GM23338 (cell line): Measurements from ENCODE around the gene SLC8A1. TPM values are rescaled to one million over a fixed set of nuclear protein-coding genes. Genes with fewer than 3 reads are reported as not detected.

ENCODE experiments used
- ATAC-seq: fragments of 200-7000 bp; cut with Tn5 transposase; 3 replicates; pipeline ENCODE4 v1.9.1; 2020
- DNase-seq: peaks from one replicate; pipeline ENCODE4 v3.0.0-alpha.2; 2015; ENCODE audit warnings: low spot score
- H2AFZ ChIP-seq: fragments of 200-600 bp; sonication (generic); 2 replicates; pipeline ENCODE4 v1.8.0; 2016; ENCODE audit warnings: antibody characterized with exemption, mild to moderate bottlenecking, moderate library complexity
- H3F3A ChIP-seq: fragments of 200-600 bp; sonication (generic); replicated peaks from 2 replicates; pipeline ENCODE4 v1.8.0; 2017; ENCODE audit warnings: antibody characterized with exemption, mixed run types, low read depth
- H3K27ac ChIP-seq: fragments of 200-600 bp; sonication (generic); 2 replicates; pipeline ENCODE4 v1.6.1; 2016; ENCODE audit warnings: low read depth
- H3K27me3 ChIP-seq: fragments of 200-600 bp; sonication (generic); 2 replicates; pipeline ENCODE4 v1.8.0; 2016; ENCODE audit warnings: mild to moderate bottlenecking, mixed run types, moderate library complexity; ENCODE audit not compliant: insufficient read depth
- H3K36me3 ChIP-seq: fragments of 200-600 bp; sonication (generic); 2 replicates; pipeline ENCODE4 v1.8.0; 2016; ENCODE audit warnings: mild to moderate bottlenecking; ENCODE audit not compliant: insufficient read depth
- H3K4me1 ChIP-seq: fragments of 200-600 bp; sonication (generic); 2 replicates; pipeline ENCODE4 v1.8.0; 2016; ENCODE audit warnings: mild to moderate bottlenecking, moderate library complexity; ENCODE audit not compliant: insufficient read depth
- H3K4me2 ChIP-seq: fragments of 200-600 bp; sonication (generic); 2 replicates; pipeline ENCODE4 v1.7.1; 2017; ENCODE audit warnings: mixed run types
- H3K4me3 ChIP-seq: fragments of 200-600 bp; sonication (generic); 2 replicates; pipeline ENCODE4 v1.6.1; 2016; ENCODE audit warnings: mixed run types
- H3K79me2 ChIP-seq: fragments of 200-600 bp; sonication (generic); replicated peaks from 2 replicates; pipeline ENCODE4 v1.8.0; 2017; ENCODE audit warnings: mild to moderate bottlenecking; ENCODE audit not compliant: insufficient read depth
- H3K9me2 ChIP-seq: fragments of 200-600 bp; sonication (generic); 2 replicates; pipeline ENCODE4 v1.8.0; 2017; ENCODE audit not compliant: insufficient read depth
- H4K20me1 ChIP-seq: fragments of 200-600 bp; sonication (generic); replicated peaks from 2 replicates; pipeline ENCODE4 v1.8.0; 2017; ENCODE audit warnings: mild to moderate bottlenecking; ENCODE audit not compliant: insufficient read depth
- H3K27ac Mint-ChIP-seq: 2 replicates; pipeline ENCODE4 v1.8.0; 2020; ENCODE audit warnings: inconsistent platforms, mild to moderate bottlenecking, moderate library complexity, mixed read lengths
- H3K27me3 Mint-ChIP-seq: 3 replicates; pipeline ENCODE4 v1.8.0; 2022; ENCODE audit warnings: low read depth, mild to moderate bottlenecking, moderate library complexity, mixed read lengths, inconsistent platforms; ENCODE audit not compliant: insufficient read depth, poor library complexity
- H3K36me3 Mint-ChIP-seq: 3 replicates; pipeline ENCODE4 v1.8.0; 2021; ENCODE audit warnings: low read depth, mild to moderate bottlenecking, inconsistent platforms, moderate library complexity, mixed read lengths
- H3K4me1 Mint-ChIP-seq: 3 replicates; pipeline ENCODE4 v1.8.0; 2020; ENCODE audit warnings: mild to moderate bottlenecking, inconsistent platforms, mixed read lengths
- H3K4me3 Mint-ChIP-seq: 3 replicates; pipeline ENCODE4 v1.8.0; 2021; ENCODE audit warnings: moderate library complexity, mild to moderate bottlenecking, inconsistent platforms, mixed read lengths
- H3K9me3 Mint-ChIP-seq: 3 replicates; pipeline ENCODE4 v1.8.0; 2020; ENCODE audit warnings: moderate library complexity, mild to moderate bottlenecking, inconsistent platforms, mixed read lengths
- JUNB ChIP-seq: IDR thresholded peaks from one replicate; pipeline ENCODE4 v1.6.1; 2016; ENCODE audit warnings: antibody characterized with exemption; ENCODE audit not compliant: unreplicated experiment
- POLR2AphosphoS5 ChIP-seq: IDR thresholded peaks from 2 replicates; pipeline ENCODE4 v1.6.1; 2016; ENCODE audit warnings: antibody characterized with exemption, low read depth
- REST ChIP-seq: IDR thresholded peaks from one replicate; pipeline ENCODE4 v1.6.1; 2018; ENCODE audit warnings: antibody characterized with exemption; ENCODE audit not compliant: unreplicated experiment
- STAT1 ChIP-seq: IDR thresholded peaks from one replicate; pipeline ENCODE4 v1.6.1; 2016; ENCODE audit warnings: antibody characterized with exemption; ENCODE audit not compliant: unreplicated experiment
- ZNF331 ChIP-seq: fragments of 250-450 bp; sonication (Bioruptor Pico); IDR thresholded peaks from 2 replicates; pipeline ENCODE4 v1.5.0; 2020; ENCODE audit warnings: low read depth, mild to moderate bottlenecking, moderate library complexity
- polyA plus RNA-seq: library from polyadenylated mRNA; unstranded; fragments of >200 nt; fragmentation: Nextera tagmentation; extraction: Ambion mirVana; gene quantifications from 2 replicates; pipeline ENCODE4 v1.2.1, GENCODE V29; 2016
- total RNA-seq: library from RNA; depleted of rRNA; stranded (reverse); fragments of >200 nt; shearing (Covaris generic); gene quantifications from 2 replicates; pipeline ENCODE4 v1.2.3, GENCODE V29; 2014
- TF ChIP-seq, protein P1 (sequence below): IDR thresholded peaks from 2 replicates; pipeline ENCODE4 v1.6.1; 2016; ENCODE audit warnings: antibody characterized with exemption
- TF ChIP-seq, protein P2 (sequence below): fragments of 250-450 bp; sonication (Bioruptor Pico); IDR thresholded peaks from 2 replicates; pipeline ENCODE4 v1.5.0; 2020; ENCODE audit warnings: mild to moderate bottlenecking, moderate library complexity
- TF ChIP-seq, protein P3 (sequence below), 2 experiments: fragments of 200-600 bp in 1 of 2; sonication (generic) in 1 of 2; conservative IDR thresholded peaks; 2 replicates each; pipeline versions ENCODE4 v1.5.1 to v1.6.1; 2016 to 2017; ENCODE audit warnings: antibody characterized with exemption in 2 of 2, low read depth in 2 of 2, mild to moderate bottlenecking in 2 of 2, moderate library complexity in 1 of 2

SLC8A1 gene
- total and polyA plus RNA-seq, 2 experiments from 2014 or later: 2.5 to 3.3 TPM

- Histone ChIP-seq H3K4me2 (no peak overlapping the region), H3K27ac (no peak overlapping the region), H3K4me3 (no peak overlapping the region), H2AFZ (peak overlapping the region; percentile 92), H3K4me1 (no peaks in the 10 kb centered on the region), H3K9me2 (no peaks in the 10 kb centered on the region), H3K79me2 (no peaks in the 10 kb centered on the region), H3K27me3 (no peaks in the 10 kb centered on the region), H4K20me1 (no peaks in the 10 kb centered on the region), H3K36me3 (no peaks in the 10 kb centered on the region), H3F3A (no peaks in the 10 kb centered on the region)
- no peaks in the 10 kb centered on the region for H3K9me3 Mint-ChIP-seq
- H3K4me1 Mint-ChIP-seq: peaks cover 2% of the 10 kb centered on the region; the same call in 2 of the 3 replicates
- no peak overlapping the region; the same call in 1 of the 2 replicates for H3K27ac Mint-ChIP-seq
- no peak for ATAC-seq
- H3K4me3 Mint-ChIP-seq: no peak overlapping the region
- TF ChIP-seq POLR2AphosphoS5: no peak
- TF ChIP-seq JUNB: no peak
- TF ChIP-seq STAT1: no peak
- TF ChIP-seq ZNF331 (CRISPR knock-in tag): no peak
- no peaks in the 10 kb centered on the region for H3K36me3 Mint-ChIP-seq
- no peaks in the 10 kb centered on the region for H3K27me3 Mint-ChIP-seq
- peak; percentile 27 for DNase-seq
Observed at GRCh38 chr2:40093021-40093675, 358.7 kb downstream of the SLC8A1 start.

- Histone ChIP-seq H3K4me2 (no peak overlapping the region), H3K4me3 (no peak overlapping the region), H3K27me3 (no peaks in the 10 kb centered on the region), H3K27ac (no peak overlapping the region), H3F3A (no peaks in the 10 kb centered on the region), H2AFZ (no peak overlapping the region), H3K79me2 (no peaks in the 10 kb centered on the region), H3K9me2 (peaks cover 5% of the 10 kb centered on the region), H3K4me1 (no peaks in the 10 kb centered on the region), H4K20me1 (no peaks in the 10 kb centered on the region), H3K36me3 (no peaks in the 10 kb centered on the region)
- no peaks in the 10 kb centered on the region for H3K9me3 Mint-ChIP-seq
- H3K27me3 Mint-ChIP-seq: no peaks in the 10 kb centered on the region
- H3K4me1 Mint-ChIP-seq: no peaks in the 10 kb centered on the region; the same call in 1 of the 3 replicates
- no peaks in the 10 kb centered on the region for H3K36me3 Mint-ChIP-seq
- ATAC-seq (no peak), DNase-seq (no peak)
- no peak overlapping the region for H3K4me3 Mint-ChIP-seq
- no peak overlapping the region for H3K27ac Mint-ChIP-seq
- TF ChIP-seq, protein P1, sequence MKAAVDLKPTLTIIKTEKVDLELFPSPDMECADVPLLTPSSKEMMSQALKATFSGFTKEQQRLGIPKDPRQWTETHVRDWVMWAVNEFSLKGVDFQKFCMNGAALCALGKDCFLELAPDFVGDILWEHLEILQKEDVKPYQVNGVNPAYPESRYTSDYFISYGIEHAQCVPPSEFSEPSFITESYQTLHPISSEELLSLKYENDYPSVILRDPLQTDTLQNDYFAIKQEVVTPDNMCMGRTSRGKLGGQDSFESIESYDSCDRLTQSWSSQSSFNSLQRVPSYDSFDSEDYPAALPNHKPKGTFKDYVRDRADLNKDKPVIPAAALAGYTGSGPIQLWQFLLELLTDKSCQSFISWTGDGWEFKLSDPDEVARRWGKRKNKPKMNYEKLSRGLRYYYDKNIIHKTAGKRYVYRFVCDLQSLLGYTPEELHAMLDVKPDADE: no peak
- TF ChIP-seq, protein P2, sequence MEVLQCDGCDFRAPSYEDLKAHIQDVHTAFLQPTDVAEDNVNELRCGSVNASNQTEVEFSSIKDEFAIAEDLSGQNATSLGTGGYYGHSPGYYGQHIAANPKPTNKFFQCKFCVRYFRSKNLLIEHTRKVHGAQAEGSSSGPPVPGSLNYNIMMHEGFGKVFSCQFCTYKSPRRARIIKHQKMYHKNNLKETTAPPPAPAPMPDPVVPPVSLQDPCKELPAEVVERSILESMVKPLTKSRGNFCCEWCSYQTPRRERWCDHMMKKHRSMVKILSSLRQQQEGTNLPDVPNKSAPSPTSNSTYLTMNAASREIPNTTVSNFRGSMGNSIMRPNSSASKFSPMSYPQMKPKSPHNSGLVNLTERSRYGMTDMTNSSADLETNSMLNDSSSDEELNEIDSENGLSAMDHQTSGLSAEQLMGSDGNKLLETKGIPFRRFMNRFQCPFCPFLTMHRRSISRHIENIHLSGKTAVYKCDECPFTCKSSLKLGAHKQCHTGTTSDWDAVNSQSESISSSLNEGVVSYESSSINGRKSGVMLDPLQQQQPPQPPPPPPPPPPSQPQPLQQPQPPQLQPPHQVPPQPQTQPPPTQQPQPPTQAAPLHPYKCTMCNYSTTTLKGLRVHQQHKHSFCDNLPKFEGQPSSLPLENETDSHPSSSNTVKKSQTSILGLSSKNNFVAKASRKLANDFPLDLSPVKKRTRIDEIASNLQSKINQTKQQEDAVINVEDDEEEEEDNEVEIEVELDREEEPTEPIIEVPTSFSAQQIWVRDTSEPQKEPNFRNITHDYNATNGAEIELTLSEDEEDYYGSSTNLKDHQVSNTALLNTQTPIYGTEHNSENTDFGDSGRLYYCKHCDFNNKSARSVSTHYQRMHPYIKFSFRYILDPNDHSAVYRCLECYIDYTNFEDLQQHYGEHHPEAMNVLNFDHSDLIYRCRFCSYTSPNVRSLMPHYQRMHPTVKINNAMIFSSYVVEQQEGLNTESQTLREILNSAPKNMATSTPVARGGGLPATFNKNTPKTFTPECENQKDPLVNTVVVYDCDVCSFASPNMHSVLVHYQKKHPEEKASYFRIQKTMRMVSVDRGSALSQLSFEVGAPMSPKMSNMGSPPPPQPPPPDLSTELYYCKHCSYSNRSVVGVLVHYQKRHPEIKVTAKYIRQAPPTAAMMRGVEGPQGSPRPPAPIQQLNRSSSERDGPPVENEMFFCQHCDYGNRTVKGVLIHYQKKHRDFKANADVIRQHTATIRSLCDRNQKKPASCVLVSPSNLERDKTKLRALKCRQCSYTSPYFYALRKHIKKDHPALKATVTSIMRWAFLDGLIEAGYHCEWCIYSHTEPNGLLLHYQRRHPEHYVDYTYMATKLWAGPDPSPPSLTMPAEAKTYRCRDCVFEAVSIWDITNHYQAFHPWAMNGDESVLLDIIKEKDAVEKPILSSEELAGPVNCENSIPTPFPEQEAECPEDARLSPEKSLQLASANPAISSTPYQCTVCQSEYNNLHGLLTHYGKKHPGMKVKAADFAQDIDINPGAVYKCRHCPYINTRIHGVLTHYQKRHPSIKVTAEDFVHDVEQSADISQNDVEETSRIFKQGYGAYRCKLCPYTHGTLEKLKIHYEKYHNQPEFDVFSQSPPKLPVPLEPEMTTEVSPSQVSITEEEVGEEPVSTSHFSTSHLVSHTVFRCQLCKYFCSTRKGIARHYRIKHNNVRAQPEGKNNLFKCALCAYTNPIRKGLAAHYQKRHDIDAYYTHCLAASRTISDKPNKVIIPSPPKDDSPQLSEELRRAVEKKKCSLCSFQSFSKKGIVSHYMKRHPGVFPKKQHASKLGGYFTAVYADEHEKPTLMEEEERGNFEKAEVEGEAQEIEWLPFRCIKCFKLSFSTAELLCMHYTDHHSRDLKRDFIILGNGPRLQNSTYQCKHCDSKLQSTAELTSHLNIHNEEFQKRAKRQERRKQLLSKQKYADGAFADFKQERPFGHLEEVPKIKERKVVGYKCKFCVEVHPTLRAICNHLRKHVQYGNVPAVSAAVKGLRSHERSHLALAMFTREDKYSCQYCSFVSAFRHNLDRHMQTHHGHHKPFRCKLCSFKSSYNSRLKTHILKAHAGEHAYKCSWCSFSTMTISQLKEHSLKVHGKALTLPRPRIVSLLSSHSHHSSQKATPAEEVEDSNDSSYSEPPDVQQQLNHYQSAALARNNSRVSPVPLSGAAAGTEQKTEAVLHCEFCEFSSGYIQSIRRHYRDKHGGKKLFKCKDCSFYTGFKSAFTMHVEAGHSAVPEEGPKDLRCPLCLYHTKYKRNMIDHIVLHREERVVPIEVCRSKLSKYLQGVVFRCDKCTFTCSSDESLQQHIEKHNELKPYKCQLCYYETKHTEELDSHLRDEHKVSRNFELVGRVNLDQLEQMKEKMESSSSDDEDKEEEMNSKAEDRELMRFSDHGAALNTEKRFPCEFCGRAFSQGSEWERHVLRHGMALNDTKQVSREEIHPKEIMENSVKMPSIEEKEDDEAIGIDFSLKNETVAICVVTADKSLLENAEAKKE: no peak
- no peak for TF ChIP-seq JUNB
- TF ChIP-seq REST: no peak
- TF ChIP-seq, protein P3, sequence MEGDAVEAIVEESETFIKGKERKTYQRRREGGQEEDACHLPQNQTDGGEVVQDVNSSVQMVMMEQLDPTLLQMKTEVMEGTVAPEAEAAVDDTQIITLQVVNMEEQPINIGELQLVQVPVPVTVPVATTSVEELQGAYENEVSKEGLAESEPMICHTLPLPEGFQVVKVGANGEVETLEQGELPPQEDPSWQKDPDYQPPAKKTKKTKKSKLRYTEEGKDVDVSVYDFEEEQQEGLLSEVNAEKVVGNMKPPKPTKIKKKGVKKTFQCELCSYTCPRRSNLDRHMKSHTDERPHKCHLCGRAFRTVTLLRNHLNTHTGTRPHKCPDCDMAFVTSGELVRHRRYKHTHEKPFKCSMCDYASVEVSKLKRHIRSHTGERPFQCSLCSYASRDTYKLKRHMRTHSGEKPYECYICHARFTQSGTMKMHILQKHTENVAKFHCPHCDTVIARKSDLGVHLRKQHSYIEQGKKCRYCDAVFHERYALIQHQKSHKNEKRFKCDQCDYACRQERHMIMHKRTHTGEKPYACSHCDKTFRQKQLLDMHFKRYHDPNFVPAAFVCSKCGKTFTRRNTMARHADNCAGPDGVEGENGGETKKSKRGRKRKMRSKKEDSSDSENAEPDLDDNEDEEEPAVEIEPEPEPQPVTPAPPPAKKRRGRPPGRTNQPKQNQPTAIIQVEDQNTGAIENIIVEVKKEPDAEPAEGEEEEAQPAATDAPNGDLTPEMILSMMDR (conservative IDR thresholded peaks at IDR 0.05; ENCODE audit: low read depth in 2 of 2): no peak
- no peak for TF ChIP-seq STAT1
Observed at GRCh38 chr2:40090044-40090443, 361.8 kb downstream of the SLC8A1 start.
